Panc1 (cell line): Measurements from ENCODE around the gene MAFG. TPM values are rescaled to one million over a fixed set of nuclear protein-coding genes. Genes with fewer than 3 reads are reported as not detected.
A peak's percentile ranks its signal among the peaks of the same experiment; 100 is the strongest.

ENCODE experiments used
- ATAC-seq: fragments of 200-7000 bp; cut with Tn5 transposase; 2 replicates; pipeline ENCODE4 v1.9.1; 2020; ENCODE audit warnings: mild to moderate bottlenecking, moderate library complexity
- BruUV-seq: library from RNA; stranded (reverse); fragments of 400-500 nt; replicated peaks from 2 replicates; lab custom pipeline; 2021; lab: Mats Ljungman, UMichigan
- CTCF ChIA-PET: fragments of 300-600 bp; sonication (Branson Sonifier 250); formaldehyde crosslinking; loops from one replicate; lab custom pipeline; 2022; ENCODE audit warnings: antibody characterized with exemption; lab: Charles Lee
- POLR2A ChIA-PET: fragments of 300-600 bp; sonication (Branson Sonifier 250); formaldehyde crosslinking; loops from one replicate; lab custom pipeline; 2022; ENCODE audit warnings: antibody characterized with exemption; lab: Charles Lee
- DNase-seq: peaks from one replicate; pipeline ENCODE4 v3.0.0-alpha.2; 2010; ENCODE audit warnings: low read depth, low spot score
- H3K27ac ChIP-seq: 2 replicates; pipeline ENCODE4 v1.5.1; 2011; ENCODE audit warnings: mild to moderate bottlenecking, low read length, inconsistent platforms
- H3K27me3 ChIP-seq: fragments of 200-500 bp; sonication (Bioruptor generic); 2 replicates; pipeline ENCODE4 v1.6.0; 2014; ENCODE audit warnings: low read length, inconsistent platforms; ENCODE audit not compliant: control insufficient read depth, insufficient read depth
- H3K36me3 ChIP-seq: fragments of 200-500 bp; sonication (Bioruptor generic); 2 replicates; pipeline ENCODE4 v1.5.1; 2014; ENCODE audit warnings: inconsistent platforms, mild to moderate bottlenecking, low read length, moderate library complexity; ENCODE audit not compliant: control insufficient read depth, insufficient read depth
- H3K4me1 ChIP-seq: 2 replicates; pipeline ENCODE4 v1.5.1; 2011; ENCODE audit warnings: inconsistent platforms, mild to moderate bottlenecking, low read length, moderate library complexity; ENCODE audit not compliant: control insufficient read depth, insufficient read depth
- H3K4me3 ChIP-seq, 2 experiments: 2 replicates each; pipeline ENCODE4 v1.5.1; 2011 to 2012; ENCODE audit warnings: low read depth in 2 of 2, low read length in 2 of 2, mild to moderate bottlenecking in 2 of 2, inconsistent platforms in 1 of 2, moderate library complexity in 1 of 2
- H3K9me3 ChIP-seq: fragments of 200-500 bp; sonication (Bioruptor generic); 2 replicates; pipeline ENCODE4 v1.5.1; 2014; ENCODE audit warnings: low read depth, mild to moderate bottlenecking, inconsistent platforms, low read length, moderate library complexity; ENCODE audit not compliant: control insufficient read depth, insufficient read depth
- POLR2AphosphoS5 ChIP-seq: IDR thresholded peaks from 2 replicates; pipeline ENCODE4 v1.6.1; 2012; ENCODE audit warnings: mild to moderate bottlenecking, low read depth, low read length, moderate library complexity
- SIN3A ChIP-seq: IDR thresholded peaks from 2 replicates; pipeline ENCODE4 v1.6.1; 2012; ENCODE audit warnings: low read depth, mild to moderate bottlenecking, low read length, moderate library complexity, borderline replicate concordance; ENCODE audit not compliant: insufficient read depth
- TCF7L2 ChIP-seq: IDR thresholded peaks from 2 replicates; pipeline ENCODE4 v1.6.1; 2011; ENCODE audit warnings: mild to moderate bottlenecking, low read depth, low read length, inconsistent platforms
- in situ Hi-C: cut with HindIII; loops from 2 replicates; pipeline ENCODE4 v1.10.0; 2016; ENCODE audit warnings: low sequenced_read_pairs, low pct_unique_long_range_greater_than_20kb
- intact Hi-C: fragments of 100-400 bp; cut with micrococcal nuclease; formaldehyde crosslinking; loops from one replicate; pipeline ENCODE4 v1.10.0; 2022; ENCODE audit not compliant: unreplicated experiment
- total RNA-seq: library from RNA; stranded (reverse); gene quantifications from one replicate; pipeline ENCODE4 v1.2.1, GENCODE V29; 2021; ENCODE audit not compliant: unreplicated experiment
- TF ChIP-seq, protein P1 (sequence below): fragments of 450-650 bp; IDR thresholded peaks from 2 replicates; pipeline ENCODE4 v1.5.1; 2017; ENCODE audit warnings: mild to moderate bottlenecking
- TF ChIP-seq, protein P2 (sequence below), 2 experiments: IDR thresholded peaks; 2 replicates each; pipeline ENCODE4 v1.6.1; 2011 to 2012; ENCODE audit warnings: low read depth in 2 of 2, control low read depth in 1 of 2, low read length in 1 of 2, mild to moderate bottlenecking in 1 of 2, moderate library complexity in 1 of 2; ENCODE audit not compliant: insufficient read depth in 1 of 2

Gene MAFG
- total RNA-seq, 1 experiment from 2014 or later, result 57.0 TPM

DNA sequence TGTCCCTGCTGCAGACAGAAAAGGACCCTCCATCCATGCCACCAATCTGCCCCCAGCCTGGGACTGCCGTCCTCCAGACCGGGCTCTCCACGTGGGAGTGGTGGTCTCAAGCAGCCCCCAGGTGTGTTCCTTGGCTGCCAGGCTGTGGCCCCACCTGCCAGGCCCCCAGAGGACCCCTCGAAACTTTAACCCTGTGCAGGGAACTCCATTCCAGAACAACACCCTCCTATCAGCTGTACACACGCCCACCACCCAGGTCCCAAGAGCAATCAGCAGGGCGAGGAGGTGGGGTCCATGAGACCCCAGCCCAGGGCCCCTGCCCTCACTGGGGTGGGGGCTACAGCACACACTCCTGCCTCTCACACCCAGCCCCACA lies 8.2 kb upstream of the MAFG start:
- Histone ChIP-seq H3K27me3 (no peaks in the 10 kb centered on the region), H3K4me1 (peaks cover 22% of the 10 kb centered on the region), H3K9me3 (no peaks in the 10 kb centered on the region), H3K27ac (peak overlapping the region; percentile 5; the same call in 1 of the 2 replicates), H3K4me3 (peak overlapping the region; percentile 66 to 92), H3K36me3 (peaks cover 3% of the 10 kb centered on the region; the same call in 1 of the 2 replicates)
- ChIA-PET CTCF (interaction anchor here (0.7 kb wide), 1 partner anchor 11 kb away, joined by 7 read pairs; no protein-coding TSS in a partner anchor), POLR2A (interaction anchor here (0.6 to 1.1 kb wide), 3 partner anchors 19 to 232 kb away, joined by 3 to 5 read pairs (median 4); partner anchors contain the start of gene MRPL12)
- BruUV-seq, result no TSS peak
- DNase-seq (no peak), ATAC-seq (no peak)
- in situ Hi-C loops, result no loop called here
- TF ChIP-seq, protein P1, sequence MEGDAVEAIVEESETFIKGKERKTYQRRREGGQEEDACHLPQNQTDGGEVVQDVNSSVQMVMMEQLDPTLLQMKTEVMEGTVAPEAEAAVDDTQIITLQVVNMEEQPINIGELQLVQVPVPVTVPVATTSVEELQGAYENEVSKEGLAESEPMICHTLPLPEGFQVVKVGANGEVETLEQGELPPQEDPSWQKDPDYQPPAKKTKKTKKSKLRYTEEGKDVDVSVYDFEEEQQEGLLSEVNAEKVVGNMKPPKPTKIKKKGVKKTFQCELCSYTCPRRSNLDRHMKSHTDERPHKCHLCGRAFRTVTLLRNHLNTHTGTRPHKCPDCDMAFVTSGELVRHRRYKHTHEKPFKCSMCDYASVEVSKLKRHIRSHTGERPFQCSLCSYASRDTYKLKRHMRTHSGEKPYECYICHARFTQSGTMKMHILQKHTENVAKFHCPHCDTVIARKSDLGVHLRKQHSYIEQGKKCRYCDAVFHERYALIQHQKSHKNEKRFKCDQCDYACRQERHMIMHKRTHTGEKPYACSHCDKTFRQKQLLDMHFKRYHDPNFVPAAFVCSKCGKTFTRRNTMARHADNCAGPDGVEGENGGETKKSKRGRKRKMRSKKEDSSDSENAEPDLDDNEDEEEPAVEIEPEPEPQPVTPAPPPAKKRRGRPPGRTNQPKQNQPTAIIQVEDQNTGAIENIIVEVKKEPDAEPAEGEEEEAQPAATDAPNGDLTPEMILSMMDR, result no peak
- TF ChIP-seq TCF7L2 (no peak), POLR2AphosphoS5 (no peak), SIN3A (no peak)
- TF ChIP-seq, protein P2, sequence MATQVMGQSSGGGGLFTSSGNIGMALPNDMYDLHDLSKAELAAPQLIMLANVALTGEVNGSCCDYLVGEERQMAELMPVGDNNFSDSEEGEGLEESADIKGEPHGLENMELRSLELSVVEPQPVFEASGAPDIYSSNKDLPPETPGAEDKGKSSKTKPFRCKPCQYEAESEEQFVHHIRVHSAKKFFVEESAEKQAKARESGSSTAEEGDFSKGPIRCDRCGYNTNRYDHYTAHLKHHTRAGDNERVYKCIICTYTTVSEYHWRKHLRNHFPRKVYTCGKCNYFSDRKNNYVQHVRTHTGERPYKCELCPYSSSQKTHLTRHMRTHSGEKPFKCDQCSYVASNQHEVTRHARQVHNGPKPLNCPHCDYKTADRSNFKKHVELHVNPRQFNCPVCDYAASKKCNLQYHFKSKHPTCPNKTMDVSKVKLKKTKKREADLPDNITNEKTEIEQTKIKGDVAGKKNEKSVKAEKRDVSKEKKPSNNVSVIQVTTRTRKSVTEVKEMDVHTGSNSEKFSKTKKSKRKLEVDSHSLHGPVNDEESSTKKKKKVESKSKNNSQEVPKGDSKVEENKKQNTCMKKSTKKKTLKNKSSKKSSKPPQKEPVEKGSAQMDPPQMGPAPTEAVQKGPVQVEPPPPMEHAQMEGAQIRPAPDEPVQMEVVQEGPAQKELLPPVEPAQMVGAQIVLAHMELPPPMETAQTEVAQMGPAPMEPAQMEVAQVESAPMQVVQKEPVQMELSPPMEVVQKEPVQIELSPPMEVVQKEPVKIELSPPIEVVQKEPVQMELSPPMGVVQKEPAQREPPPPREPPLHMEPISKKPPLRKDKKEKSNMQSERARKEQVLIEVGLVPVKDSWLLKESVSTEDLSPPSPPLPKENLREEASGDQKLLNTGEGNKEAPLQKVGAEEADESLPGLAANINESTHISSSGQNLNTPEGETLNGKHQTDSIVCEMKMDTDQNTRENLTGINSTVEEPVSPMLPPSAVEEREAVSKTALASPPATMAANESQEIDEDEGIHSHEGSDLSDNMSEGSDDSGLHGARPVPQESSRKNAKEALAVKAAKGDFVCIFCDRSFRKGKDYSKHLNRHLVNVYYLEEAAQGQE (IDR thresholded peaks at IDR 0.05; ENCODE audit: insufficient read depth in 1 of 2, low read depth in 2 of 2, low read length in 1 of 2), result no peak
- intact Hi-C loops, result no loop called here

DNA sequence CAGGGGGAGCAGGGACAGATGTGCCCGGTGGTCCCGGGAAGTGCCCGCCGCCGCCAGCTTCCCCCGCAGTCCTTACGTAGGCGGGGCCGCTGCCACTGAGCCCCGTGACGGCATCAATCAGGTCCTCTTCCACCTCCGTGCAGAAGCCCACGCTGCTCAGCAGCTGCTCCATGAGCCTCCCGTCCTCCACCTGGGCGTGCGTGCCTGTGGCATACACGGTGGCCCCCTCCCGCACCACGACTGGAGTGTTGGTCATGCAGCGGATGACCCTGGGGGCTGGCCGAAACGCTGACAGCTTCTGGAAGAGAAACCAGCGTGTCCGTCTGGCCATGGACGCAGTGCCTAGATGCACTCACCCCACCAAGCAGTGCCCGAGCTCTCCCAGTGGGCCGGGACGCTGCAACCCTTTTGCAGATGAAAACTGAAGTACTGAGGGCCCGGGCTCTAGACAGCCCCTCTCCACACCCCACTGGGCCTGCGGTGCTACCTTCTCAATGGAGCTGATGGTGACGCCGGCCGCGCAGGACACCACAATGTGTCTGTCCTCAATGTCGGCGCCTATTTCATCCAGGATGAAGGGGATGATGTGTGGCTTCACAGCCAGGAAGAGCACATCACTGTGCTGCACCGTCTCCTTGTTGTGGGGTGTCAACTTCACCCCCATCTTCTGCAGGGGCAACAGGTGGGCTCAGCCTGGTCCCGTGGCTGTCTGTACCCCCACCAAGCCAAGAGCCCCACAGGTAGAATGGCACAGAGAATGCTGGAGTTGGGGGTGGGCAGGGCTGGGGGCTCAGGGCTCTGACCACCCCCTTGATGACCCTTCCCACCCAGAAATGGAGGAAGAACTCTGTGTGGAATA lies 7.5 kb upstream of the MAFG start:
- Histone ChIP-seq H3K4me1 (peaks cover 22% of the 10 kb centered on the region), H3K9me3 (no peaks in the 10 kb centered on the region), H3K36me3 (peaks cover 3% of the 10 kb centered on the region; the same call in 1 of the 2 replicates), H3K27me3 (no peaks in the 10 kb centered on the region), H3K4me3 (peak overlapping the region; percentile 66 to 92; a peak in 2 of 4 replicates), H3K27ac (no peak overlapping the region)
- intact Hi-C loops (no loop called here), in situ Hi-C loops (no loop called here)
- no TSS peak for BruUV-seq
- TF ChIP-seq SIN3A (no peak), TCF7L2 (no peak), POLR2AphosphoS5 (no peak)
- TF ChIP-seq, protein P2 (IDR thresholded peaks at IDR 0.05; ENCODE audit: insufficient read depth in 1 of 2, low read depth in 2 of 2, low read length in 1 of 2), result no peak
- TF ChIP-seq, protein P1, result no peak
- ATAC-seq (no peak), DNase-seq (no peak)
- ChIA-PET POLR2A (interaction anchor here (0.6 kb wide), 1 partner anchor 21 kb away, joined by 5 read pairs; no protein-coding TSS in a partner anchor), CTCF (no interaction called here)
